Testis (tissue), 3 donors: ENCODE measurements around the gene MMP7. TPM values are rescaled to one million over a fixed set of nuclear protein-coding genes. Genes with fewer than 3 reads are reported as not detected.

Experiments
- DNase-seq: peaks from one replicate; pipeline ENCODE4 v3.0.0-alpha.2; 2019
- H3K27ac ChIP-seq, 2 donors: fragments of 200-600 bp; sonication (generic); one replicate each; pipeline ENCODE4 v1.5.1; 2019
- H3K27me3 ChIP-seq: fragments of 200-600 bp; sonication (generic); one replicate; pipeline ENCODE4 v1.5.1; 2019
- H3K36me3 ChIP-seq: fragments of 200-600 bp; sonication (generic); one replicate; pipeline ENCODE4 v1.5.1; 2017; ENCODE audit warnings: low read depth; ENCODE audit errors: missing control alignments
- H3K4me1 ChIP-seq: fragments of 200-600 bp; sonication (generic); one replicate; pipeline ENCODE4 v1.5.1; 2019
- H3K4me3 ChIP-seq, 2 donors: fragments of 200-600 bp; sonication (generic); one replicate each; pipeline ENCODE4 v1.5.1; 2017 to 2019
- H3K9me3 ChIP-seq: fragments of 200-600 bp; sonication (generic); one replicate; pipeline ENCODE4 v1.5.1; 2017
- POLR2A ChIP-seq: fragments of 450-650 bp; IDR thresholded peaks from one replicate; pipeline ENCODE4 v1.6.1; 2017; ENCODE audit warnings: antibody characterized with exemption, mild to moderate bottlenecking, moderate library complexity
- WGBS, 2 donors: methylation state at CpG; one replicate each; pipeline ENCODE4 v1.1.5; 2018; 5-methylcytosine and 5-hydroxymethylcytosine counted together
- intact Hi-C: fragments of 100-400 bp; cut with DNase I; formaldehyde crosslinking; loops from one replicate; pipeline ENCODE4 v1.15.1; 2023; ENCODE audit warnings: low total_unique reads
- polyA plus RNA-seq: library from polyadenylated mRNA; stranded (reverse); fragments of 350-450 nt; fragmentation: Illumina TruSeq; extraction: RNeasy Lipid Tissue Mini Kit (QIAGEN cat#74804); gene quantifications from one replicate; pipeline ENCODE4 v1.2.3, GENCODE V29; 2014; ENCODE audit warnings: low read depth, low replicate concordance; ENCODE audit not compliant: insufficient read depth
- total RNA-seq, 2 donors: library from RNA; depleted of rRNA; stranded (reverse); fragments of >200 nt; gene quantifications; one replicate each; pipeline ENCODE4 v1.2.3, GENCODE V29; 2016
- TF ChIP-seq, protein P1 (sequence below), 3 experiments: fragments of 450-650 bp in 2 of 3; fragments of 200-600 bp in 1 of 3; sonication (generic) in 1 of 3; IDR thresholded peaks; one replicate each; pipeline ENCODE4 v1.5.1; 2016 to 2019; ENCODE audit warnings: antibody characterized with exemption in 3 of 3, mild to moderate bottlenecking in 2 of 3, moderate library complexity in 1 of 3

MMP7 gene
- total and polyA plus RNA-seq, 3 donors from 2014 or later = 0.63 to 6.2 TPM; not detected in 1

DNA sequence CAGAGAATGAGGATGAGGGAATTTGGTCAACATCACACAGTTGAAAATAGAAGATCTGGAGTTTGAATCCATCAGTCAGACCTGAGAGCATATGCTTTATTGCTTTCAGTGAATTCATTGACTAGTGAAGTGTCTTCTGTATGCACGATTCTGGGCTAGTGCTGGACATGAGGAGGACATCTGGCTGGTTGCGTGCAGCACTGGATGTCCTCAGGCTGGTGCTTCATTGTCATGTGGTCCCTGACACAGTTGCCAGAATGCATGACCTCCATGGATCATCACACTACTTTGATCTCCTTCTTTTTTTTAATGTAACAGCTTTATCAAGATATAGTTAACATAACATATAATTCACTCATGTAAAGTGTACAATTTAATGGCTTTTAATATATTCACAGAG lies 44.5 kb upstream of the MMP7 start:
- 93 to 100% methylated on average over 2 of the region's 2 CpGs for WGBS, 2 donors
- Histone ChIP-seq H3K27me3 (no peaks in the 10 kb centered on the region), H3K27ac (no peak overlapping the region), H3K9me3 (no peaks in the 10 kb centered on the region), H3K4me3 (no peak overlapping the region), H3K36me3 (no peaks in the 10 kb centered on the region), H3K4me1 (no peaks in the 10 kb centered on the region)
- DNase-seq = no peak
- TF ChIP-seq, protein P1, sequence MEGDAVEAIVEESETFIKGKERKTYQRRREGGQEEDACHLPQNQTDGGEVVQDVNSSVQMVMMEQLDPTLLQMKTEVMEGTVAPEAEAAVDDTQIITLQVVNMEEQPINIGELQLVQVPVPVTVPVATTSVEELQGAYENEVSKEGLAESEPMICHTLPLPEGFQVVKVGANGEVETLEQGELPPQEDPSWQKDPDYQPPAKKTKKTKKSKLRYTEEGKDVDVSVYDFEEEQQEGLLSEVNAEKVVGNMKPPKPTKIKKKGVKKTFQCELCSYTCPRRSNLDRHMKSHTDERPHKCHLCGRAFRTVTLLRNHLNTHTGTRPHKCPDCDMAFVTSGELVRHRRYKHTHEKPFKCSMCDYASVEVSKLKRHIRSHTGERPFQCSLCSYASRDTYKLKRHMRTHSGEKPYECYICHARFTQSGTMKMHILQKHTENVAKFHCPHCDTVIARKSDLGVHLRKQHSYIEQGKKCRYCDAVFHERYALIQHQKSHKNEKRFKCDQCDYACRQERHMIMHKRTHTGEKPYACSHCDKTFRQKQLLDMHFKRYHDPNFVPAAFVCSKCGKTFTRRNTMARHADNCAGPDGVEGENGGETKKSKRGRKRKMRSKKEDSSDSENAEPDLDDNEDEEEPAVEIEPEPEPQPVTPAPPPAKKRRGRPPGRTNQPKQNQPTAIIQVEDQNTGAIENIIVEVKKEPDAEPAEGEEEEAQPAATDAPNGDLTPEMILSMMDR (IDR thresholded peaks at IDR 0.05) = no peak
- TF ChIP-seq POLR2A = no peak
- intact Hi-C loops = no loop called here

DNA sequence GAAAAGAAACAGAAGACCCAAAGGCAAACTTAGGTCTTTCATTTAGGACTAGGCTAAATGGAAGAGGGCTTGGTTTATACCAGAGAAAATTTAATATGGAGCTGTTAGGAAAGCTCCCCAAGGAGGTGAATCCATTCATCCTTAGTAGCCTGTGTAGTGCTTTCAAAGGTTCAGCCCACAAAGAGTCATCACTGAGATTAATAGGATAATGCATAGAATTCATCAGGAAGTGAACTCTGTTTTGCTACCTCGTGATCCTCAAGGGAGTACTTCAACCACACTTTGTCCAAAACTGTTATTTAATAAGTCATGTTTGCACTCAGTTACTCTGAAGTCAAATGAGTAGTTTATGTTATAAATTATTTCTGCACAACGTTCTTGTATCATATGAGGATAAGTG lies 43.3 kb upstream of the MMP7 start:
- intact Hi-C loops = no loop called here
- no peaks in the 10 kb centered on the region for H3K9me3 ChIP-seq
- TF ChIP-seq POLR2A = no peak
- TF ChIP-seq, protein P1 (IDR thresholded peaks at IDR 0.05) = no peak
- no peaks in the 10 kb centered on the region for H3K4me1 ChIP-seq
- no peaks in the 10 kb centered on the region for H3K36me3 ChIP-seq
- no peak overlapping the region for H3K27ac ChIP-seq
- H3K27me3 ChIP-seq = no peaks in the 10 kb centered on the region
- H3K4me3 ChIP-seq = no peak overlapping the region
- no peak for DNase-seq
- 64 to 69% methylated on average over 2 of the region's 2 CpGs for WGBS, 2 donors

DNA sequence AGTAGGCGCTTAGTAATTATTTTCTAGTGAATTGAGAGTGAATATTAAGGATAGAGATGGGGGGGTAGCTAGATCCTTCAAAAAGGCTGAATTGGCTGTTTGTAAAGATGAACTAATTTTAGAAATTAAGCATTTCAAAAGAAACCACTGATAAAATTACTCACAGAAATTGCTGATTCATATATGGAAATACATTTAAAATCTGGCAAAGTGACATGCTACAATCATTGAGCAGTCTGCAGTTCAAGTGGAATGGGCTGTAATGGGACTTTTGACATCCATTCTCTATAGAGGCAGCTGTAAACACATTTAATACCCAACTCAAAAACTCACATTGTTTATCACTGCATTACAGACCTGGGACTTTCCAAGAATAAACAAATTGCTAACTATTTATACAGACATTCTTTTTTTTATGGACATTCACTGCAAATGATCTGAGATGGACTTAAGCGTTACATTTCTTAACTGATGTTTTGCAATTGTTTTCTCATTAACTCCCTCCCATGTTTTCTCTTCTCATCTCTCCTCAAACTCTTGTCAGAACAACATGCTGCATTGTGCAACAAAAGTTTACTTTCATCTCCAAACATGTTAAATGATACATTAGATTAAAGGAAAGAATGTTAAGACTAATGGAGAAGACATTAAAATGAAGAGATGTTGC lies 42.1 kb upstream of the MMP7 start:
- Histone ChIP-seq H3K27me3 (no peaks in the 10 kb centered on the region), H3K4me1 (no peaks in the 10 kb centered on the region), H3K27ac (no peak overlapping the region), H3K36me3 (no peaks in the 10 kb centered on the region), H3K9me3 (no peaks in the 10 kb centered on the region), H3K4me3 (no peak overlapping the region)
- WGBS, 2 donors = 91 to 92% methylated on average over 2 of the region's 2 CpGs
- intact Hi-C loops = no loop called here
- no peak for DNase-seq
- no peak for TF ChIP-seq POLR2A
- TF ChIP-seq, protein P1 (IDR thresholded peaks at IDR 0.05) = no peak

DNA sequence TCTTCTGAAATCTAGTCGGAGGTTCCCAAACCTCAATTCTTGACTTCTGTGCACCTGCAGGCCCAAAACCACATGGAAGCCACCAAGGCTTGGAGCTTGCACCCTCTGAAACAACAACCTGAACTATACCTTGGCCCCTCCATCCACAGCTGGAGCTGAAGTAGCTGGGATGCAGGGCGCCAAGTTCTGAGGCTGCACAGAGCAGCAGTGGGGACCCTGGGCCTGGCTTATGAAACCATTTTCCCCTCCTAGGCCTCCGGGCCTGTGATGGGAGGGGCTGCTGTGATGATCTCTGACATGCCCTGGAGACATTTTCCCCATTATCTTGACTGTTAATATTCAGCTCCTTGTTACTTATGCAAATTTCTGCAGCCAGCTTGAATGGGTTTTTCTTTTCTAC lies 38.3 kb upstream of the MMP7 start:
- intact Hi-C loops = no loop called here
- no peak for TF ChIP-seq POLR2A
- TF ChIP-seq, protein P1 (IDR thresholded peaks at IDR 0.05) = no peak
- no peak overlapping the region for H3K27ac ChIP-seq
- no peak for DNase-seq
- 71 to 90% methylated on average over 3 of the region's 3 CpGs for WGBS, 2 donors
- no peaks in the 10 kb centered on the region for H3K4me1 ChIP-seq
- no peaks in the 10 kb centered on the region for H3K27me3 ChIP-seq
- no peak overlapping the region for H3K4me3 ChIP-seq
- no peaks in the 10 kb centered on the region for H3K36me3 ChIP-seq
- H3K9me3 ChIP-seq = no peaks in the 10 kb centered on the region

DNA sequence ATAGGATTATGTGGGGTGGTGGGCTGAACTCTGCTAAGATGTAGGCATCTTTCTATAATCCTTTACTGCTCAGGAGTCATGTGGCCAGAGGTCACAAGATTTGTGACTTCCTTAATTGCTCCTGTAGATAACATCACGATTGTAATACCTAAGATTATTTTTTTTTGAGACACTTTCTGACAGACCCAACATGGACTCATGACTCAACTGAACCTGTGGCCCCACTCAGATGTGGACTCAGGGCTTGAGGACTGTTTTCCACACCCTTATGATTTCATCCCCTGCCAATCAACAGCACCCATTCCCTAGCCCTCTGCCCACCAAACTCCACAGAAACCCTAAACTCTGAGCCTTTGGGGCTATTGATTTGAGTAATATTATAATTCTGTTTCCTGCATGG lies 35.6 kb upstream of the MMP7 start:
- DNase-seq = no peak
- H3K4me1 ChIP-seq = no peaks in the 10 kb centered on the region
- no peaks in the 10 kb centered on the region for H3K9me3 ChIP-seq
- H3K36me3 ChIP-seq = no peaks in the 10 kb centered on the region
- intact Hi-C loops = no loop called here
- no peaks in the 10 kb centered on the region for H3K27me3 ChIP-seq
- no peak overlapping the region for H3K27ac ChIP-seq
- 42 to 60% methylated on average over 1 of the region's 1 CpG for WGBS, 2 donors
- H3K4me3 ChIP-seq = no peak overlapping the region
- TF ChIP-seq, protein P1 (IDR thresholded peaks at IDR 0.05) = no peak
- no peak for TF ChIP-seq POLR2A
